Adrenal gland (tissue), 12 donors: ENCODE measurements around the gene TNS3. TPM values are rescaled to one million over a fixed set of nuclear protein-coding genes. Genes with fewer than 3 reads are reported as not detected.

Experiments
- DNase-seq, 7 donors: peaks; one replicate each; pipeline ENCODE4 v3.0.0-alpha.2; 2019 to 2020
- H3K27ac ChIP-seq, 5 donors: fragments of 200-600 bp; sonication (generic) in 4 of 5; 1 replicate in 3 of 5; 2 replicates in 2 of 5; pipeline versions ENCODE4 v1.5.1 to v1.8.0; 2016 to 2020; ENCODE audit warnings: mild to moderate bottlenecking in 1 of 5
- H3K27me3 ChIP-seq: fragments of 200-600 bp; 2 replicates; pipeline ENCODE4 v1.8.0; 2021
- H3K36me3 ChIP-seq, 2 donors: fragments of 200-600 bp; replicated peaks in 1 of 2; 1 replicate in 1 of 2; 2 replicates in 1 of 2; pipeline versions ENCODE4 v1.5.1 to v1.8.0; 2018 to 2022
- H3K4me1 ChIP-seq, 2 donors: fragments of 200-600 bp; replicated peaks in 1 of 2; 1 replicate in 1 of 2; 2 replicates in 1 of 2; pipeline versions ENCODE4 v1.5.1 to v1.8.0; 2018 to 2021
- H3K4me3 ChIP-seq, 4 donors: fragments of 200-600 bp; sonication (generic) in 3 of 4; one replicate each; pipeline ENCODE4 v1.5.1; 2016 to 2018
- H3K9me3 ChIP-seq, 3 donors: fragments of 200-600 bp; sonication (generic) in 1 of 3; replicated peaks in 1 of 3; 1 replicate in 2 of 3; 2 replicates in 1 of 3; pipeline versions ENCODE4 v1.5.1 to v1.8.0; 2016 to 2021
- CTCF ChIP-seq, 6 experiments: fragments of 450-650 bp in 4 of 6; fragments of 200-600 bp in 2 of 6; sonication (generic) in 1 of 6; IDR thresholded peaks; 1 replicate in 5 of 6; 2 replicates in 1 of 6; pipeline versions ENCODE4 v1.5.1 to v1.8.0; 2016 to 2021; ENCODE audit warnings: antibody characterized with exemption in 6 of 6, mild to moderate bottlenecking in 2 of 6, moderate library complexity in 1 of 6
- POLR2A ChIP-seq, 2 donors: fragments of 450-650 bp; IDR thresholded peaks; one replicate each; pipeline ENCODE4 v1.6.1; 2017; ENCODE audit warnings: antibody characterized with exemption in 2 of 2, mild to moderate bottlenecking in 2 of 2, moderate library complexity in 1 of 2
- WGBS, 4 donors: extraction: QIAGEN DNeasy Blood & Tissue Kit in 2 of 4; methylation state at CpG; one replicate each; pipeline versions ENCODE4 v1.1.5 to v1.1.7; 2013 to 2017; 5-methylcytosine and 5-hydroxymethylcytosine counted together
- intact Hi-C, 2 donors: fragments of 100-400 bp; cut with DNase I; formaldehyde crosslinking; loops; one replicate each; pipeline versions ENCODE4 v1.14.1 to v1.15.0; 2022 to 2023
- polyA plus RNA-seq, 3 donors: library from polyadenylated mRNA; stranded (reverse); fragments of 200-250 nt in 2 of 3; fragments of 350-450 nt in 1 of 3; fragmentation: Illumina TruSeq in 1 of 3; extraction: RNeasy Lipid Tissue Mini Kit (QIAGEN cat#74804) in 1 of 3; gene quantifications; one replicate each; pipeline ENCODE4 v1.2.3, GENCODE V29; 2013 to 2014
- total RNA-seq, 9 donors: library from RNA; depleted of rRNA in 4 of 9; stranded (reverse); fragments of >200 nt in 4 of 9; fragments of 120-200 nt in 1 of 9; fragmentation: NEBNext Ultra II Directional in 1 of 9; extraction: Animal tissue kit (Norgen Biotek cat#: 25700) in 1 of 9; gene quantifications; one replicate each; pipeline versions ENCODE4 v1.1.0 to v1.2.4, GENCODE V29; 2013 to 2023
- donor health status: healthy with polysubstance abuse.
- donor health status: Bipolar disorder and iron deficiency.
- donor health status: DM: yes; HTN: yes; CAD: no.
- donor health status: DM: no; HTN: no; CAD: no.
- donor health status: DM: no; HTN: no; CAD: no.
- donor health status: DM: yes; HTN: yes; CAD: no.

Gene TNS3
- total and polyA plus RNA-seq, 12 donors = 21.0 to 188 (median 99.8) TPM

- no peaks in the 10 kb centered on the region for H3K9me3 ChIP-seq
Observed at GRCh38 chr7:47557317-47557693, 24.6 kb downstream of the TNS3 start.

GRCh38 chr7:47556511-47557180 is 25.3 kb downstream of the TNS3 start:
- DNase-seq = peak in 2 of 7 donors; percentile 29 to 39
- TF ChIP-seq CTCF (IDR thresholded peaks at IDR 0.05) = no peak
- no peak for TF ChIP-seq POLR2A (IDR thresholded peaks at IDR 0.05)
- no peaks in the 10 kb centered on the region for H3K9me3 ChIP-seq
- no peaks in the 10 kb centered on the region for H3K36me3 ChIP-seq
- H3K27ac ChIP-seq = peak overlapping the region in 2 of 5 donors; percentile 44 to 76
- H3K4me1 ChIP-seq = peaks cover 0 to 45% of the 10 kb centered on the region in 2 donors
- no peak overlapping the region for H3K4me3 ChIP-seq
- 75 to 89% (median 84%) methylated on average over 7 to 13 of the region's 13 CpGs for WGBS, 4 donors
- H3K27me3 ChIP-seq = no peaks in the 10 kb centered on the region
- intact Hi-C loops = no loop called here

More at GRCh38 chr7:47557317-47557693, 24.6 kb downstream of the TNS3 start:
- 78 to 87% (median 83%) methylated on average over 4 of the region's 4 CpGs for WGBS, 4 donors
- H3K27ac ChIP-seq = peak overlapping the region in 2 of 5 donors; percentile 44 to 76
- H3K36me3 ChIP-seq = no peaks in the 10 kb centered on the region
- intact Hi-C loops = no loop called here
- no peaks in the 10 kb centered on the region for H3K27me3 ChIP-seq
- TF ChIP-seq CTCF (IDR thresholded peaks at IDR 0.05) (no peak), POLR2A (IDR thresholded peaks at IDR 0.05) (no peak)
- no peak for DNase-seq
- no peak overlapping the region for H3K4me3 ChIP-seq
- H3K4me1 ChIP-seq = peaks cover 0 to 45% of the 10 kb centered on the region in 2 donors

GRCh38 chr7:47553309-47553708 is 28.6 kb downstream of the TNS3 start:
- Histone ChIP-seq H3K27me3 (no peaks in the 10 kb centered on the region), H3K9me3 (no peaks in the 10 kb centered on the region), H3K4me1 (peaks cover 0 to 47% of the 10 kb centered on the region in 2 donors), H3K36me3 (no peaks in the 10 kb centered on the region), H3K4me3 (no peak overlapping the region), H3K27ac (peak overlapping the region in 3 of 5 donors; percentile 6 to 34 (median 31))
- DNase-seq = no peak
- intact Hi-C loops = no loop called here
- TF ChIP-seq CTCF (IDR thresholded peaks at IDR 0.05) = no peak
- no peak for TF ChIP-seq POLR2A (IDR thresholded peaks at IDR 0.05)
- 90 to 94% (median 93%) methylated on average over 2 of the region's 2 CpGs for WGBS, 4 donors

GRCh38 chr7:47552621-47553020 is 29.3 kb downstream of the TNS3 start:
- Histone ChIP-seq H3K4me3 (no peak overlapping the region), H3K27me3 (no peaks in the 10 kb centered on the region), H3K36me3 (no peaks in the 10 kb centered on the region), H3K27ac (peak overlapping the region in 3 of 5 donors; percentile 6 to 34 (median 31)), H3K4me1 (peaks cover 0 to 47% of the 10 kb centered on the region in 2 donors), H3K9me3 (no peaks in the 10 kb centered on the region)
- intact Hi-C loops = no loop called here
- peak in 3 of 7 donors; percentile 46 to 50 (median 49) for DNase-seq
- no peak for TF ChIP-seq CTCF (IDR thresholded peaks at IDR 0.05)
- no peak for TF ChIP-seq POLR2A (IDR thresholded peaks at IDR 0.05)
- 30 to 74% (median 49%) methylated on average over 3 of the region's 3 CpGs for WGBS, 4 donors
